Activated CD4-positive, alpha-beta T cell treated with anti-CD3 and anti-CD28 coated beads, Interleukin-2, amount 50 U/mL, for 48 hours (primary cell): Measurements from ENCODE around the gene ZFP30.
"Not testable (repeated sequence)": the region's sequence is repeated elsewhere in the genome, so short reads cannot be mapped to it uniquely, and the experiment has no call there.

Experiments
- DNase-seq, 2 experiments: peaks; one replicate each; pipeline ENCODE4 v3.0.0-alpha.2; 2020

The ZFP30 gene

DNA sequence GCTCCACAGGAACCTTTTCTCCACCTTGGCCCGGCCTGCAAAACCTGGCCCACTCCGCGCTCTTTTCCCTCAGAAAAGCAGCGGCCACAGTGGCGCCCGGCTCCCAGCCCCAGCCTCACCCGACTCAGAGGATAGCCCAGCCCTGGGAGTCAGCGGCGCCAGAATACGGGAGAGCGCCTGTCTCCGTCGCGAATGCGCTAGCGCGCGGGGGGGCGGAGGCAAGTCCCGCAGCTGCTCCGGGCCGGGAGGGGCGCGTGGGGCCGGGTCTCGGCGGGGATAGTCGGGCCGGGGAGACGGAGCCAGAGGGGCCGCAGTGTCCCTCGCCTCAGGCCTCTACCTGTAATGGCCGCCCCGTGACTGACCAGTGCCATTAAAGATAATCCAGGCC, at the start of gene ZFP30:
ZFP30 (minus strand) TSS at position 165 of the 388 bp plus-strand sequence. CDS start 7,643 bp downstream, outside the sequence.
- DNase-seq, result peak; percentile 86 to 88

DNA sequence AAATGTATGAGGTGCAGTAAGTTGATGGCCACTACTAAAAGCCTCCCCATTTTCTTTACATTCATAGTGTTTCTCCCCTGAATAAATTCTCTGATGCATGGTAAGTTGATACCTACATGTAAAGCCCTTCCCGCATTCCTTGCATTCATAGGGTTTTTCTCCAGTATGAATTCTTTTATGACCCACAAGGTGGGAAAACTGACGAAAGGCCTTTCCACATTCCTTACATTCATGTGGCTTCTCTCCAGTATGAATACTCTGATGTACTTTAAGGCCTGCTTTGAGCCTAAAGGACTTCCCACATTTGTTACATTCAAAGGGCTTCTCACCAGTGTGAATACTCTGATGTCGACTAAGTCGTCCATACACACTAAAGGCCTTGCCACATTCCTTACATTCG, 43.8 kb upstream of the ZFP30 start:
- DNase-seq, result no peak

- no peak for DNase-seq
Measured at GRCh38 chr19:37698216-37698615, 43.0 kb upstream of the ZFP30 start.

DNA sequence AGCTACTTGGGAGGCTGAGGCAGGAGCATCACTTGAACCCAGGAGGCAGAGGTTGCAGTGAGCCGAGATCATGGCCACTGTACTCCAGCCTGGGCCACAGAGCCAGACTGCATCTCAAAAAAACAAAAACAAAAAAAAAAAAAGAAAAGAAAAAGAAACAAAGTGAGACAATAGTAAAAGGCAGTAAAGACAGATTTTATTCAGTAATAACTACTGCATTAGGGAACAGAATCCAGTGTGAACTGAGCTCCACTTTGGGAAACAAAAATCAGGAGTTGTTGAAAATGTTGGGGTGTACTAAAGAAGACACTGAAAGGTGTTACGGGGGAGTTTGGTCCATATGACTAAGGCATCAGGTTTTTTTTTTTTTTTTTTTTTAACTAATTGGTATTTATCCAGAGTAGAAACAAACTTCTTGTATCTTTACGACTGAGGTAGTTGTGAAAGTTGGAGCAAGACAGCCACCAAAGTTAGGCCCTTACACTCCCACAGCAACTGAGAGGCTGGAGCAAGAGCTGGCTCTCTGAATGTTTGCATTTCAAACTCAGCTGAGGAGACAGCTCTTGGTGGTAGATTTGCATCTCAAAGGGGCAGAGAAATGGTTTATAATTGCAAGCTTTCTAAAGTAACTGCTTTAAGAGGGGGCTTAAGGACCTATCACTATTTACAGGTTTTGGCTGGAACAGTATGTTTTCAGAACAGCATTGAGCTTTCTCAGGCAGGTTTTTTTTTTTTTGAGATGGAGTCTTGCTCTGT, 40.1 kb upstream of the ZFP30 start:
- no peak for DNase-seq

DNA sequence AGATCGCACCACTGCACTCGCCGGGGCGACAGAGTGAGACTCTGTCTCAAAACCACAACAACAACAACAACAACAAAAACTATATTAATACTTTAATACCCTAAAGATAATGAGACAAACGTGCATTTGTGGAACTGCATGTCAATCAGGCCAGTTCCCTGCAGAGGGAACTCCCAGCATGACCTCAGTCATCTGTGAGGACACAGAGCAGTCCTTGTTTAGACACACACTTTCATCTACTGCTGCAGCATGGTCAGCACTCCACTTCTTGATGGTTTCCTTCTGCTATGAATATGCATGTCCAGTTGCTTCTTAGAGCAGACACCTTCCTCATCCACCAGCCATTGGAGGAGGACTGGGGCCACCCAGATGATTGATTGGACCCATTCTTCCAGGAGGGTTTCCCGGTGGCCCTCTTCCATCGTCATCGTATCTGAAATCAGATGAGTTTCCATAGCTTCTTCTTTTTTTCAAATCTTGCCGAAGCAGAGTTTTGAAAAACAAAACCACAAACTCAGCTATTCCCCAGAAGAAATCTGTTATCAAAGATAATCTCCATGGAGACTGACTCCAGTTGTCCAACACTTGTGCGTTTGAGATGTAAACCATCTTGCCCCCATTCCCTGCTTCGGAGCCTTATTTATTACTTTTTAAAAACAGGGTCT, 37.8 kb upstream of the ZFP30 start:
- DNase-seq, result no peak

DNA sequence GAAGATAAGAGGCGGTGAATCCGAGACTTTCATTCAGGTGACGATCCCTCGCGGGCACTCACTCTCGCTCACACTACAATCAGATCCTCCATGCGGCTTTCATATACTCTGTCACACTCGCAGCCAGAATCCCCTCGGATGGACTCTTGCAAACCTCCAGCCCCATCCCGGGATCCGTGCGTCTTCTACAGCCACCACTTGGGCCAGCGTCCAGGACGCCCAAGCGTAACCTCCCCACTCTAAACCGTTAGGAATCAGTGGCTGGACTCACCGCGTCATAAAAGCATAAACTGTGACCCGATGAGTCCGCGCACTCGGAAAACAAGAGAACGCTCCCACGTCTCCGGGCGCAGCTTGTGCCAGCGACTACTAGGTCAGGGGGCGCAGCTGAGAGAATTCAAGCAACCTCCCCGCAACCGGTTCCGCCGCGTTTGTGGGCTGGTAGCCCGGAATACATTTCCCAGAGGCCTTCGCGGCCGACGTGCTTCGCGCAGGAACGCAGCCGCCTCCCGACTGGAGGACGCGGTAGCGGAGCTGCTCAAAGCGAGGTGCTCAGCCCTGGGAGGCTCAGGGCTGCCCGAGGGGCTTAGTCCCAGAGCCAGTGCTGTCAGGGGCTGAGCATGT, 36.7 kb upstream of the ZFP30 start:
- DNase-seq, result peak; percentile 78 to 83

DNA sequence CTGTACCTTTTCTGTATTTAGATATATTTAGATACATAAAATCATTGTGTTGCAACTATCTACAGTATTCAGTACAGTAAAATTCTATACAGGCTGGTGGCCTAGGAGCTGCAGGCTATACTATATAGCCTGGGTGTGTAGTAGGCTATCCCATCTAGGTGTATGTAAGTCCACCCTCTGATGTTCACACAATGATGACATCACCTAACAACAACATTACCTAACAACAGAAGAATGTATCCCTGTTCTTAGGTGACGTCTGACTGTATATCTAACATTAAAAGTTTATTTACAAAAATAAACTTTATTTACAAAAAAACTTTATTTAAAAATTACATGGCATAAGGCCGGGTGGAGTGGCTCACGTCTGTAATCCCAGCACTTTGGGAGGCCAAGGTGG, 28.3 kb upstream of the ZFP30 start:
- no peak for DNase-seq

DNA sequence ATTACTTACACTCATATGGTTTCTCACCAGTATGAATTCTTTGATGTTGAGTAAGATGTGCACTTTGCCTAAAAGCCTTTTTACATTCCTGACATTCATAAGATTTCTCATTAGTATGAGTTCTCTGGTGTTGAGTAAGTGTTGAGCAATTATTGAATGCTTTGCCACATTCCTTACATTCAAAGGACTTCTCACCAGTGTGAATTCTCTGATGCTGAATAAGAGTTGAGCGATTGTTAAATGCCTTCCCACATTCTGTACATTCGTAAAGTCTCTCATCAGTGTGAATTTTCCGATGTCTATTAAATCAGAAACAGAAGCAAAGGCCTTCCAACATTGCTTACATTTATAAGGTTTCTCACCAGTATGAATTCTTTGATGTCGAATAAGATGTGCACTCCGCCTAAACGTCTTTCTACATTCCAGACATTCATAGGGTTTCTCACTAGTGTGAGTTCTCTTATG, 14.2 kb upstream of the ZFP30 start:
- no peak for DNase-seq

DNA sequence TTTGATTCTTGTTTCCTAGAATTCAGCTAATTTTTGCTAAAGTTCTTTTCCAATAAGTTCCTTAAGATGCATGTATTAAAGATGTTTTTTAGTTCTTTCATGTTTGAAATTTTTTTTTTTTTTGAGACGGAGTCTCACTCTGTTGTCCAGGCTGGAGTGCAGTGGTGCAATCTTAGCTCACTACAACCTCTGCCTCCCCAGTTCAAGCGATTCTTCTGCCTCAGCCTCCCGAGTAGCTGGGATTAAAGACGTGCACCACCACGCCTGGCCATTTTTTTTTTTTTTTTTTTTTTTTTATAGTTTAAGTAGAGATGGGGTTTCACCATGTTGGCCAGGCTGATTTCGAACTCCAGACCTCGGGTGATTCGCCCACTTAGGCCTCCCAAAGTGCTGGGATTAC, 1.9 kb upstream of the ZFP30 start:
- not testable (repeated sequence) for DNase-seq

GRCh38 chr19:37655689-37656371, 565 bp upstream of the ZFP30 start:
- DNase-seq, result peak; percentile 87 to 90

DNA sequence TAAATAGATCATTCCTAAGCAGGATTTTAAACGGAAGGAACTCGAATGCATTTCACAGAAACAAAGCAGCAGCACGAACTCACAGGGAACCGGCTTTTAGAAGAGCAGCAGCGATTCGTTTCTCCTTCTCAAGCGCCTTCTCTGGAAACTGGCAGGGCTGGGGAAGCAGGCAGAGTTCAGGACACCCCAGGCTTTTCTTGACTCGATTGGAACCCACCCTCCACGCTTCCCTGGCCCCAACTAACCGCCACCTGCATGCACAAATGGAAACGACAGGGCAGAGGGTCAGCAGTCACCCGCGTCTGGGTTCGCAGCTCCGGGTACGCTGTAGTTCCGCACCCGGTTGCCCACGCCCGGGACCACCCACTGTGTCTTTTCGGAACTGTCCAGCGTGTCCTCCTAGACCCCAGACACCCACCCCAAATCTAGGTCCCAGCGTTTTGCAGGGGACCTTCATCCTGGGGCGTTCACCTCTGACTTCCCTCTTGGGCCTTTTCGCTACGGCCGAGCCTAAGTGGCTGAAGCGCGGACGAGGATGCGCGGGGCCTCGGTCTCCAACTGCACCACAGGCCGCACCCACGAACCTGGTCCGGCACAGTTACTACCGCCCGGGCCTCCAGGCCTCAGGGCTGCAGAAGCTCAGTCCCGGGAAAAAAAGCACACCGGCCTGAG, 500 bp downstream of the ZFP30 start:
- DNase-seq, result peak; percentile 26 to 47

GRCh38 chr19:37654118-37654517, 1.1 kb downstream of the ZFP30 start:
- DNase-seq, result no peak

DNA sequence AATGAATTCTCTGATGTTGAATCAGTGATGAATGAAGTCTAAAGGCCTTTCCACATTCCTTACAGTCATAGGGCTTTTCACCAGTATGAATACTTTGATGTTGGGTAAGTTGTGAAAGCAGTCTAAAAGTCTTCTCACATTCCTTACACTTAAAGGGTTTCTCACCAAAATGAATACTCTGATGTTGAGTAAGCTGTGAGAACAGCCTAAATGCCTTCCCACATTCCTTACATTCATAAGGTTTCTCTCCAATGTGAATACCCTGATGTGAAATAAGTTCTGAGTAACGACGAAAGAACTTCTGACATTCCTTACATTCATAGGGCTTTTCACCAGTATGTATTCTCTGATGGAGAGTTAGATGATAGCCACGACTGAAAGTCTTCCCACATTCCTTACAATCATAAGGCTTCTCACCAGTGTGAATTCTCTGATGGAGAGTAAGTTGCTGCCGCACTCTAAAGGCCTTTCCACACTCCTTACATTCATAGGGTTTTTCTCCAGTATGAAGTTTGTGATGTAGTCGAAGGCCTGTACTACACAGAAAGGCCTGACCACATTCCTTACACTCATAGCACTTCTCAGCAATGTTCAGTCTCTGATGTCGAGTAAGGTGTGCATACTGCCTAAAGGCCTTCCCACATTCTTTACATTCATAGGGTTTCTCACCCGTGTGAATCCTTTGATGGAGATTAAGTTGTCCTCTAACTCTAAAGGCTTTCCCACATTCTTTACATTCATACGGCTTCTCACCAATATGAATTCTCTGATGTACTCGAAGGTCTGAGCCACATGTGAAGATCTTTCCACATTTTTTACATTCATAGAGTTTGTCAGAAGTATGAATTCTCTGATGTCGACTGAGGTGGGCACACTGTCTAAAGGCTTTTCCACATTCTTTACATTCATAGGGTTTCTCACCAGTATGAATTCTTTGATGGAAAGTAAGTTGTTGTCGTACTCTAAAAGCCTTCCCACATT, 19.9 kb downstream of the ZFP30 start:
- DNase-seq, result no peak

DNA sequence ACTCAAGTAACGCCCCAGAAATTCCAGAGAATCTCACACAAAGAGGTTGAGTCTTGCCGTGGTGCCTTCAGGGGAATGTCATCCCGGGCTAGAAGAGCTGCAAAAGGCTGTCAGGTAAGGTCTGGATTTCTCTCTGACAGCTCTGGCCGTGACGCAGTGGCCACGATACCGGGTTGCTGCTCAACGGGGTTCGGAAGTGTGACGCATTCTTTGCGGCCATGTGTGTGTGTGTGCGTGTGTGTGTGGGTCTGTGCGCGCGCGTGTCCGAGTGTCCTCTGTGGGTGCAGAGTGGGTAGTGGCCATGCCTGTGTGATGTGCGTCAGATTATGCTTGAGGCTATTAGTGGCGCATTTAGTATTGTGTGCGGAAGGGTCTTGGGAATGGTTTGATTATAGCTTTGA, 60.3 kb downstream of the ZFP30 start:
- DNase-seq, result peak; percentile 57 to 59

DNA sequence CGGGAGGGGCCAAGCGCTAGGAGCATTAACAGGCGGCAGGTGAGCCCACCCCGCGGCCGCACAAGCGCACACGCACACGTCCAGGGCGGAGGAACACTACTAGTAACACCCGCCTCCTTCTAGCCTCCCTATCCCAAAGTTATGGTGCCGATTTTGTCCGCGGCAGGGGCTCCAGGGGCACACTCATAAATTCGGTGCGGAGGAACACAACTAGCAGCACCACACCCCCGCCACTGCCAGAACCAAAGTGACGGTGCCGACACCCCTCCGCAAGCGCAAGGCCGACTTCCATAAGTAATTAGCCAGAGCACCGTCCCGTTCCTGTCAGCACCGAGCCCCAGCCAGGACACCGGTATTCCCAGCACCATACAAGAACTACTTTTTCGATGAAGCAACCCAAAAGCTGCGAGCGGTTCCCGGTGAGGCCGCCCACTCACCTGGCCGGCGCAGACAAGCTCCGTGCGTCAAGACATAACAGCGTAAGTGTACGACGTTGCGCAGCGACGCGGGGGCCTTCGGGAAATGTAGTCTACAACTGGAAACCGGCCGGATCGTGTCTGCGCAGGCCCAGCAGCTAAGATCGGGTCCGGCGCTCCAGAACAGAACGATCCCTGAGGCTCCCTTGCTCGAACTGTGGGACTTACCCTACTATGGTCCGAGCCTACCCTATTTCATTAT, 60.8 kb downstream of the ZFP30 start, which contains the start of the genes ZNF540 and ZNF571:
ZNF540 (plus strand) TSS at position 573 of the 678 bp plus-strand sequence. CDS start 3,572 bp downstream, outside the sequence.
ZNF571 (minus strand) TSS at position 489 of the 678 bp plus-strand sequence. CDS start 8,116 bp downstream, outside the sequence.
- peak; percentile 90 to 93 for DNase-seq

- no peak for DNase-seq
Measured at GRCh38 chr19:37593996-37594303, 61.3 kb downstream of the ZFP30 start.

GRCh38 chr19:37583340-37583739, 71.9 kb downstream of the ZFP30 start:
- DNase-seq, result no peak

- DNase-seq, result no peak
Measured at GRCh38 chr19:37572203-37572602, 83.1 kb downstream of the ZFP30 start.

- no peak for DNase-seq
Measured at GRCh38 chr19:37565370-37565669, 89.9 kb downstream of the ZFP30 start.

DNA sequence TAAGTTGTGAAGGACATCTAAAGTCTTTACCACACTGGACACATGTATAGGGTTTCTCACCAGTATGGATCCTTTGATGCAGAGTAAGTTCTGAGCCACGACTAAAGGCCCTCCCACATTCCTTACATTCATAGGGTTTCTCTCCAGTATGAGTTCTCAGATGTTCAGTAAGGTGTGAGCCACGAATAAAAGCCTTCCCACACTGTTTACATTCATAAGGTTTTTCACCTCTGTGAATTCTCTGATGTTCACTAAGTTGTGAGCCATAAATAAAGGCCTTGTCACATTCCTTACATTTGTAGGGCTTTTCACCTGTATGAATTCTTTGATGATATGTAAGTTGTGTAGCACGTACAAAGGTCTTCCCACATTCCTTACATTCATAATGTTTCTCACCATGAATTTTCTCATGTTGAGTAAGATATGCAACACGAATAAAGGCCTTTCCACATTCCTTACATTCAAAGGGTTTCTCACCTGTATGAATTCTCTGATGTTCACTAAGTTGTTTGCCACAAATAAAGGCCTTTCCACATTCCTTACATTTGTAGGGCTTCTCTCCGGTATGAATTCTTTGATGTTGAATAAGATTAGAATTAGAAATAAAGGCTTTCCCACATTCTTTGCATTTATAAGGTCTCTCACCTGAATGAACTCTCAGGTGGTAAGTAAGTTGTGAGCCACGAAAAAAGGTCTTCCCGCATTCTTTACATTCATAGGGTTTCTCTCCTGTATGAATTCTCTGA, 90.5 kb downstream of the ZFP30 start:
- DNase-seq, result no peak
